ENCODE results near the gene BBS10. TPM values are rescaled to one million over a fixed set of nuclear protein-coding genes. Genes with fewer than 3 reads are reported as not detected.

Gene BBS10
- total and polyA plus RNA-seq, 2 of the 8 experiments (the other 6 are each of a cell fraction or from before 2014, with no cell fraction given): 4.4 to 9.2 TPM

- TF ChIP-seq CHD7 (IDR thresholded peaks at IDR 0.05; ENCODE audit: insufficient replicate concordance, low read length): no peak
- TF ChIP-seq RFX5 (IDR thresholded peaks at IDR 0.05; ENCODE audit: borderline replicate concordance, low read depth, low read length): no peak
- no peak for TF ChIP-seq RNF2 (IDR thresholded peaks at IDR 0.05; ENCODE audit: borderline replicate concordance, low read depth, low read length, missing control alignments, poor library complexity, severe bottlenecking)
- no peak for TF ChIP-seq ATF3 (IDR thresholded peaks at IDR 0.05; ENCODE audit: insufficient read depth, low read depth, low read length)
- no peak for TF ChIP-seq E2F6 (IDR thresholded peaks at IDR 0.05)
- no peak for TF ChIP-seq SRF (IDR thresholded peaks at IDR 0.05; ENCODE audit: low read depth, low read length)
Observed at GRCh38 chr12:76387614-76388013, 39.4 kb upstream of the BBS10 start (continued).

Measured in H1 (cell line).